ENCODE data around the gene ANTKMT.

GRCh38 chr16:754656-755055, 33.7 kb downstream of the ANTKMT start:
- no peak for TF ChIP-seq POLR2A (IDR thresholded peaks at IDR 0.05)
- TF ChIP-seq CTCF (IDR thresholded peaks at IDR 0.05) = no peak

All from lower leg skin (tissue), 3 donors.